ENCODE results near the gene ZBED1.

The ZBED1 gene

DNA sequence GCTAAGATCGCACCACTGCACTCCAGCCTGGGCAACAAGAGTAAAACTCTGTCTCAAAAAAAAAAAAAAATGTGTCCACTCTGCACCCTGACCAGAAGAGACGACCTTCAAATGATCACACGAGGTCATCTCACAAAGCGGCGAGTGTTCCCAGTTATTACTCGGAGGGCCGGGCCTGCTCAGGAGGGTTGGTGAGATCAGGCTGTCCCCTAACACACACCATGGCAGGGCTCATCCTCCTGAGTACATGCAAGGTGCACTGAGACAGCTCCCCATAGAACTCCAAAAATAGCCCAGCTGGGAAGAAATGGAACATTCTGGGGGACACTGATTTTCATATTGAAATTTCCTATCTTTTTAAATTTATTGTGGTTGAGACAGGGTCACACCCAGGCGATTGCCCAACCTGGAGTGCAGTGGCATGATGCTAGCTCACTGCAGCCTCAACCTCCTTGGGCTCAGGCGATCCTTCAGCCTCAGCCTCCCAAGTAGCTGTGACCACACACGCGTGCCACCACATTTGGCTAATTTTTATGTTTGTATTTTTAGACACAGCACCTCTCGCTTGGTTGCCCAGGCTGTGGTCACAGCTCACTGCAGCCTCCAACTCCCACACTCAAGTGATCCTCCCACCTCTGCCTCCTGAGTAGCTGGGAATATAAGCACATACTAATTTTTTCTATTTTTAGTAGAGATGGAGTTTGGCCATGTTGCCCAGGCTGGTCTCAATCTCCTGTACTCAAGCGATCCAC is 51.5 kb downstream of the ZBED1 start:
- TF ChIP-seq SIN3A (IDR thresholded peaks at IDR 0.05; ENCODE audit: borderline replicate concordance, insufficient read depth, low read length) (no peak), POLR2AphosphoS5 (IDR thresholded peaks at IDR 0.05; ENCODE audit: low read depth, low read length) (no peak), TAF1 (IDR thresholded peaks at IDR 0.05; ENCODE audit: borderline replicate concordance, insufficient read depth, low read length) (no peak), FOXP2 (optimal IDR thresholded peaks at IDR 0.05; ENCODE audit: borderline replicate concordance, extremely low read depth, extremely low read length, insufficient read depth) (no peak)
- TF ChIP-seq, protein P1, sequence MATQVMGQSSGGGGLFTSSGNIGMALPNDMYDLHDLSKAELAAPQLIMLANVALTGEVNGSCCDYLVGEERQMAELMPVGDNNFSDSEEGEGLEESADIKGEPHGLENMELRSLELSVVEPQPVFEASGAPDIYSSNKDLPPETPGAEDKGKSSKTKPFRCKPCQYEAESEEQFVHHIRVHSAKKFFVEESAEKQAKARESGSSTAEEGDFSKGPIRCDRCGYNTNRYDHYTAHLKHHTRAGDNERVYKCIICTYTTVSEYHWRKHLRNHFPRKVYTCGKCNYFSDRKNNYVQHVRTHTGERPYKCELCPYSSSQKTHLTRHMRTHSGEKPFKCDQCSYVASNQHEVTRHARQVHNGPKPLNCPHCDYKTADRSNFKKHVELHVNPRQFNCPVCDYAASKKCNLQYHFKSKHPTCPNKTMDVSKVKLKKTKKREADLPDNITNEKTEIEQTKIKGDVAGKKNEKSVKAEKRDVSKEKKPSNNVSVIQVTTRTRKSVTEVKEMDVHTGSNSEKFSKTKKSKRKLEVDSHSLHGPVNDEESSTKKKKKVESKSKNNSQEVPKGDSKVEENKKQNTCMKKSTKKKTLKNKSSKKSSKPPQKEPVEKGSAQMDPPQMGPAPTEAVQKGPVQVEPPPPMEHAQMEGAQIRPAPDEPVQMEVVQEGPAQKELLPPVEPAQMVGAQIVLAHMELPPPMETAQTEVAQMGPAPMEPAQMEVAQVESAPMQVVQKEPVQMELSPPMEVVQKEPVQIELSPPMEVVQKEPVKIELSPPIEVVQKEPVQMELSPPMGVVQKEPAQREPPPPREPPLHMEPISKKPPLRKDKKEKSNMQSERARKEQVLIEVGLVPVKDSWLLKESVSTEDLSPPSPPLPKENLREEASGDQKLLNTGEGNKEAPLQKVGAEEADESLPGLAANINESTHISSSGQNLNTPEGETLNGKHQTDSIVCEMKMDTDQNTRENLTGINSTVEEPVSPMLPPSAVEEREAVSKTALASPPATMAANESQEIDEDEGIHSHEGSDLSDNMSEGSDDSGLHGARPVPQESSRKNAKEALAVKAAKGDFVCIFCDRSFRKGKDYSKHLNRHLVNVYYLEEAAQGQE (IDR thresholded peaks at IDR 0.05; ENCODE audit: insufficient read depth in 1 of 2, low read depth in 2 of 2, low read length in 2 of 2) = no peak

DNA sequence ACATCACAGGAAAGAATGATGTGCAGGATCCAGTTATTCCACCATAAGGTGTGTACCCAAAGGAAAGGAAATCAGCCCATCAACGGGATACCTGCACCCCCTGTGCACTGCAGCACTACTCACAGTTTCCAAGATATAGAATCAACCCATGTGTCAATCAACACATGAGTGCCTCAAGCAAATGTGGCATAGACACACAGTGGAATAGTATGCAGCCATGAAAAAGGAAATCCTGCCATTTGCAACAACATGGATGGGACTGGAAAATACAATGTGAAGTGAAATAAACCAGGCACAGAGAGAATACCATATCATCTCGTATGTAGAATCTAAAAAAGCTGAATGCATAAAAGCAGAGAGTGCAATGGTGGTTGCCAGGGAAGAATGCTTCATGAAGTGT is 53.3 kb downstream of the ZBED1 start:
- TF ChIP-seq, protein P1 (IDR thresholded peaks at IDR 0.05; ENCODE audit: insufficient read depth in 1 of 2, low read depth in 2 of 2, low read length in 2 of 2) = no peak
- TF ChIP-seq FOXP2 (optimal IDR thresholded peaks at IDR 0.05; ENCODE audit: borderline replicate concordance, extremely low read depth, extremely low read length, insufficient read depth) = no peak
- no peak for TF ChIP-seq TAF1 (IDR thresholded peaks at IDR 0.05; ENCODE audit: borderline replicate concordance, insufficient read depth, low read length)
- TF ChIP-seq POLR2AphosphoS5 (IDR thresholded peaks at IDR 0.05; ENCODE audit: low read depth, low read length) = no peak
- TF ChIP-seq SIN3A (IDR thresholded peaks at IDR 0.05; ENCODE audit: borderline replicate concordance, insufficient read depth, low read length) = no peak

DNA sequence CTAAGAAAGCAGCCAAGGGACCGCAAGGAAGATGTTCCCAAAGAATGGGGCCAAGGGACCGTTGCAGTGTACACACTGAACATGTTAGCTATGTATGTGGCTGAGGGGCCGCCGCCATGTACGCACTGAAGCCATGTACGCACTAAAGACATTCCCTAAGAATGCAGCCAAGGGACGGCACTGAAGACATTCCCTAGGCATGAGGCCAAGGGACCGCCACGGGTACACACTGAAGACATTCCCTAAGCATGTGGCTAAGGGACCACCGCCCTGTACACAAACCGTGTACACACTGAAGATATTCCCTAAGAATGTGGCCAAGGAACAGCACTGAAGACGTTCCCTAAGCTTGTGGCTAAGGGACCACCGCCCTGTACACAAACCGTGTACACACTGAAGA is 54.0 kb downstream of the ZBED1 start:
- no peak for TF ChIP-seq TAF1 (IDR thresholded peaks at IDR 0.05; ENCODE audit: borderline replicate concordance, insufficient read depth, low read length)
- TF ChIP-seq SIN3A (IDR thresholded peaks at IDR 0.05; ENCODE audit: borderline replicate concordance, insufficient read depth, low read length) = no peak
- TF ChIP-seq FOXP2 (optimal IDR thresholded peaks at IDR 0.05; ENCODE audit: borderline replicate concordance, extremely low read depth, extremely low read length, insufficient read depth) = no peak
- TF ChIP-seq POLR2AphosphoS5 (IDR thresholded peaks at IDR 0.05; ENCODE audit: low read depth, low read length) = no peak
- TF ChIP-seq, protein P1 (IDR thresholded peaks at IDR 0.05; ENCODE audit: insufficient read depth in 1 of 2, low read depth in 2 of 2, low read length in 2 of 2) = no peak

DNA sequence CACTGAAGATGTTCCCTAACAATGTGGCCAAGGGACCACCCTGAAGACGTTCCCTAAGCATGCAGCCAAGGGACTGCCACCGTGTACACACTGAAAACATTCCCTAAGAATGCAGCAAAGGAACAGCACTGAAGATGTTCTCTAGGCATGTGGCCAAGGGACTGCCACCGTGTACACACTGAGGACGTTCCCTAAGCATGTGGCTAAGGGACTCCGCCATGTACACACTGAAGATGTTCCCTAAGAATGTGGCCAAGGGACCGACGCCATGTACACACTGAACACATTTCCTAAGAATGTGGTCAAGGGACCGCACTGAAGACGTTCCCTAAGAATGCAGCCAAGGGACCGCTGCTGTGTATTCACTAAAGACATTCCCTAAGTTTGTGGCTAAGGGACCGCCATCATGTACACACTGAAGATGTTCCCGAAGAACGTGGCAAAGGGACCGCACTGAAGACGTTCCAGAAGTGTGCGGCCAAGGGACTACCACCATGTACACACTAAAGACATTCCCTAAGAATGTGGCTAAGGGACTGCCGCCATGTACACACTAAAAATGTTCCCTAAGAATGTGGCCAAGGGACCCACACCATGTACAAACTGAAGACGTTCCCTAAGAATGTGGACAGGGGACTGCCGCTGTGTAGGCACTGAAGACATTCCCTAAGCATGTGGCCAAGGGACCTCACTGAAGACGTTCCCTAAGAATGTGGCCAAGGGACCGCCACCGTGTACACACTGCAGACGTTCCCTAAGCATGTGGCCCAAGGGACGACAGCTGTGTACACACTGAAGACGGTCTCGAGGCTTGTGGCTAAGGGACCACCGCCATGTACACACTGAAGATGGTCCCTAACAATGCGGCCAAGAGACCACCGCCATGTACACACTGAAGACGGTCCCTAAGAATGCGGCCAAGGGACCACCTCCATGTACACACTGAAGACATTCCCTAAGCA is 54.8 kb downstream of the ZBED1 start:
- no peak for TF ChIP-seq TAF1 (IDR thresholded peaks at IDR 0.05; ENCODE audit: borderline replicate concordance, insufficient read depth, low read length)
- TF ChIP-seq FOXP2 (optimal IDR thresholded peaks at IDR 0.05; ENCODE audit: borderline replicate concordance, extremely low read depth, extremely low read length, insufficient read depth) = no peak
- no peak for TF ChIP-seq POLR2AphosphoS5 (IDR thresholded peaks at IDR 0.05; ENCODE audit: low read depth, low read length)

DNA sequence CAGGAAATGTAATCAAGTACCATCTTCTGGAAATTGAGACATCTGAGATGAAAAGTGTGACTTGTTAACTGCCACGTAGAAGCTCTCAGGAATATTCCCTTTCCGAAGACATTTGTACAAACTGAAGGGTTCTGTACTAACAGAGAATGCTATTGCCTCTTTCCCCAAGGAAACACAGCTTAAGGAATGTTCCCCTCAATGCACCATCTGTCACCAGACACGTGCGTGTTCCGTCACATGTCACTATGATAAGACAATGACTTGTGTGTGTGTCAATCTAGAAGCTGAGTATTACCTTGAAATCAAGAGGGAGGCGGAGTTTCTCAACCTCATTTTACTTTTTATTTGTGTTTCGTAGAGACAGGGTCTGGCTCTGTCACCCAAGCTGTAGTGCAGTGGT is 58.1 kb downstream of the ZBED1 start:
- TF ChIP-seq, protein P1 (IDR thresholded peaks at IDR 0.05; ENCODE audit: insufficient read depth in 1 of 2, low read depth in 2 of 2, low read length in 2 of 2) = no peak
- TF ChIP-seq POLR2AphosphoS5 (IDR thresholded peaks at IDR 0.05; ENCODE audit: low read depth, low read length) (no peak), FOXP2 (optimal IDR thresholded peaks at IDR 0.05; ENCODE audit: borderline replicate concordance, extremely low read depth, extremely low read length, insufficient read depth) (no peak), TAF1 (IDR thresholded peaks at IDR 0.05; ENCODE audit: borderline replicate concordance, insufficient read depth, low read length) (no peak), SIN3A (IDR thresholded peaks at IDR 0.05; ENCODE audit: borderline replicate concordance, insufficient read depth, low read length) (no peak)
